Fibroblast of the aortic adventitia (primary cell): ENCODE results near the gene FAM25A. TPM values are rescaled to one million over a fixed set of nuclear protein-coding genes. Genes with fewer than 3 reads are reported as not detected.
A peak's percentile ranks its signal among the peaks of the same experiment; 100 is the strongest.
"Not testable (repeated sequence)": the region's sequence is repeated elsewhere in the genome, so short reads cannot be mapped to it uniquely, and the experiment has no call there.

Experiments used
- DNase-seq: peaks from one replicate; pipeline ENCODE4 v3.0.0-alpha.2; 2010; ENCODE audit warnings: low read depth
- H3K4me3 ChIP-seq: 2 replicates; pipeline ENCODE4 v1.5.1; 2011; ENCODE audit warnings: low read depth, mild to moderate bottlenecking, control low read depth, low read length, moderate library complexity
- total RNA-seq: library from RNA; depleted of rRNA; stranded (reverse); fragments of >200 nt; gene quantifications from 2 replicates; pipeline ENCODE4 v1.2.3, GENCODE V29; 2012; ENCODE audit warnings: low replicate concordance
- TF ChIP-seq, protein P1 (sequence below): IDR thresholded peaks from 2 replicates; pipeline ENCODE4 v1.5.1; 2011; ENCODE audit warnings: mild to moderate bottlenecking, low read length, control low read depth, inconsistent platforms; ENCODE audit not compliant: insufficient read depth

Gene FAM25A
- total RNA-seq, 1 donor, result not detected

DNA sequence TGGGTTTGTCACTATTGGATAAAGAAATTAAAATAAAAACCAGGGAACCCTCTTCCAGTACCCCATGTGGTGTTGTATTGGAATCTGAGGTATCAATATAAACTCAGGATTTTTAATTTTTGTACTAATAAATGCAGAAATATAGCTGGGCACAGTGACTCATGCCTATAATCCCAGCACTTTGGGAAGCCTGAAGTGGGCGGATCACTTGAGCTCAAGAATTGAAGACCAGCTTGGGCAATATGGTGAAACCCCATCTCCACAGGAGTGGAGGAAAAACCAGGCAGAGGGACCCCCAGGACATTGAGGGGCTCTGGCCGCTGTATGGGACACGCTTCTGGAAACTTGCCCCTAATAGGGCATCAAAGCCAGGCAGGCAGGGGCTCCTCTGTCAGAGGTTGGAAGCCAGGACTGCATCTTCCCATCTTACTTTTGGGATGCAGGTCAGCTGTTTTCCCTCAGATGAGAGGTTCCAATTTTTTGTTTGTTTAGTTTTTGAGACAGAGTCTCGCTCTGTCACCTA lies 40.7 kb upstream of the FAM25A start:
- DNase-seq, result no peak
- TF ChIP-seq, protein P1, sequence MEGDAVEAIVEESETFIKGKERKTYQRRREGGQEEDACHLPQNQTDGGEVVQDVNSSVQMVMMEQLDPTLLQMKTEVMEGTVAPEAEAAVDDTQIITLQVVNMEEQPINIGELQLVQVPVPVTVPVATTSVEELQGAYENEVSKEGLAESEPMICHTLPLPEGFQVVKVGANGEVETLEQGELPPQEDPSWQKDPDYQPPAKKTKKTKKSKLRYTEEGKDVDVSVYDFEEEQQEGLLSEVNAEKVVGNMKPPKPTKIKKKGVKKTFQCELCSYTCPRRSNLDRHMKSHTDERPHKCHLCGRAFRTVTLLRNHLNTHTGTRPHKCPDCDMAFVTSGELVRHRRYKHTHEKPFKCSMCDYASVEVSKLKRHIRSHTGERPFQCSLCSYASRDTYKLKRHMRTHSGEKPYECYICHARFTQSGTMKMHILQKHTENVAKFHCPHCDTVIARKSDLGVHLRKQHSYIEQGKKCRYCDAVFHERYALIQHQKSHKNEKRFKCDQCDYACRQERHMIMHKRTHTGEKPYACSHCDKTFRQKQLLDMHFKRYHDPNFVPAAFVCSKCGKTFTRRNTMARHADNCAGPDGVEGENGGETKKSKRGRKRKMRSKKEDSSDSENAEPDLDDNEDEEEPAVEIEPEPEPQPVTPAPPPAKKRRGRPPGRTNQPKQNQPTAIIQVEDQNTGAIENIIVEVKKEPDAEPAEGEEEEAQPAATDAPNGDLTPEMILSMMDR, result no peak
- no peak overlapping the region for H3K4me3 ChIP-seq

DNA sequence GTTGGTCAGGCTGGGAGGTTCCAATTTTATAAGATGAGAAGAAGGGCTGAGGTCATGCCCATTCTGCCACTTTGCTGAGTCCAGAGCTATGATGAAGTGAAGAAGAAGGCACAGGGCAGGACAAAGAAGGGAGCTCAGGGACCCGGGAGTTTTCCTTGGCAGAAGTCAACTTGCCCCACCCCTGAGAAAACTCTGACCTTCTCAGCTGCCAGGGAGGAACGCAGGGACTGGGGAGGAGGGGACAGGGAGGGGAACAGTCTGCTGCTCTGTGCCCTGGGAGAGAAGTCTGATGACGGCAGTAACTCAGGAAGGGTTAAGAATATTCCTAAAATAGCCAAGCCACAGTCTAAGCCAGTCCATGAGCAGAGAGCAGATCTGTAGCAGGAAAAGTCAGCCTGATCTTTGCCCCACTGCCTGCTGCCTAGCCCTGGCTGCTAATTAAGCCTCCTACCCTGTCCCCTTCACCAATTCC lies 40.1 kb upstream of the FAM25A start:
- TF ChIP-seq, protein P1, result no peak
- peak; percentile 60 for DNase-seq
- no peak overlapping the region for H3K4me3 ChIP-seq

- not testable (repeated sequence) for H3K4me3 ChIP-seq, DNase-seq
These were observed 39.1 kb upstream of the FAM25A start for GRCh38 chr10:86981020-86981419.

DNA sequence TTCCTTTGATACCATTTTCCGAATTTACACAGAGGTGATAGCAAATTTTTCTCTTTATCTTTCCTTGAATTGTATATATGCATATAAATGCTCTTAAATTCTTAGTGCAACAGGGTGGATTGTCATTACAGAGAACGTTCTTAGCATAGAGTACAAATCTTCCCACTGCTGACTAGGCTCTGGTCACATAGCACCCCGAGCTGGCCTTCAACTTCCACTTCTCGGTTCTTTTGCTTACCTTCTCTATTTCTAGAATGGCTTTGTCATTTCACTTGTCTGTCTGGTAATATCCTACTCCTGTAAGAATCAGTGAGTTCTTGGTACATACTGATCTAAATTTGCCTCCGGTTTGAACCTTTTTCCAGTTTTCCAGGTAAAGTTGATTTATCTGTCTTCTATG lies 38.4 kb upstream of the FAM25A start:
- no peak overlapping the region for H3K4me3 ChIP-seq
- TF ChIP-seq, protein P1, result no peak
- no peak for DNase-seq

- not testable (repeated sequence) for DNase-seq
These were observed 35.6 kb upstream of the FAM25A start for GRCh38 chr10:86984498-86984897.

GRCh38 chr10:86988520-86988919 lies 31.6 kb upstream of the FAM25A start:
- TF ChIP-seq, protein P1, result no peak
- H3K4me3 ChIP-seq, result no peak overlapping the region
- DNase-seq, result no peak

More at GRCh38 chr10:86984498-86984897, 35.6 kb upstream of the FAM25A start:
- not testable (repeated sequence) for H3K4me3 ChIP-seq

DNA sequence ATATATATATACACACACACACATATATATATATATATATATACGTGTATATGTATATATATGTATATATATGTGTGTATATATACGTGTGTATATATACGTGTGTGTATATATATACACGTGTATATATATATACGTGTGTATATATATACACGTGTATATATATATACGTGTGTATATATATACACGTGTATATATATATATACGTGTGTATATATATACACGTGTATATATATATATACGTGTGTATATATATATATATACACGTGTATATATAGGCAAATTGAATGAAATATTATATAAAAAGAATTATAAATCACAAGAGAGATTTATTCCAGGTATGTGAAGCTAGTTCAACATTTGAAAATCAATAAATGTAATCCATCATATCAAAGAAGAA lies 28.7 kb upstream of the FAM25A start:
- DNase-seq, result not testable (repeated sequence)

GRCh38 chr10:86992456-86992855 lies 27.6 kb upstream of the FAM25A start:
- no peak for DNase-seq
- TF ChIP-seq, protein P1, result no peak
- no peak overlapping the region for H3K4me3 ChIP-seq

More for the DNA sequence above, 28.7 kb upstream of the FAM25A start:
- H3K4me3 ChIP-seq, result not testable (repeated sequence)
